ENCODE data around the gene EVA1C. TPM values are rescaled to one million over a fixed set of nuclear protein-coding genes. Genes with fewer than 3 reads are reported as not detected.

EVA1C gene
- polyA plus RNA-seq, 1 donor from 2014 or later, result 2.1 TPM

DNA sequence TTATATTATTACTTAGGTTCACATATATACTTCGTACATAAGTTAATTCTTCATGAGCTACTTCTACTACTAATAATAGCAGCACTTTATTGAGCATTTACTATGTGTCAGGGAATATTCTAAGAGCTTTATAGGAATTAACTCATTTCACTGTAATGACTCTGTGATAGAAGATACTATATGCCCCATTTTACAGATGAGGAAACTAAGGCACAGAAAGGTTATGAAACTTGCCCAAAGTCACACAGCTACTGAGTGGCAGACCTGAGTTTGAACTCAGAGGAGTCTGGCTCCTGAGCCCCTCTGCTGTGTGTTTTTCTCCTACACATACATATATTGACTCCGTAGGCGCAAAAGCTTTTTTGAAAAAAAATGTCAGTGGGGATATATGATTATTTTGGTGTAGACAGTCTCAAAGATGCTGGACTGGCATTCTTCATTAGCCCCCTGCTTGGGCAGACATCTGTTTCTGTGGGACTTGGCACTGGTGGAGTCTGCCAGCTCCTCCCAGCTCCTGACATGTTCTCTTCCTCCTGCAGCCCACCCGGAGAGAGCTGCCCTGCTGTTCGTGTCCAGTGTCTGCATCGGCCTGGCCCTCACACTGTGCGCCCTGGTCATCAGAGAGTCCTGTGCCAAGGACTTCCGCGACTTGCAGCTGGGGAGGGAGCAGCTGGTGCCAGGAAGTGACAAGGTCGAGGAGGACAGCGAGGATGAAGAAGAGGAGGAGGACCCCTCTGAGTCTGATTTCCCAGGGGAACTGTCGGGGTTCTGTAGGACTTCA is 102.0 kb downstream of the EVA1C start:
- Histone ChIP-seq H3K27me3 (ENCODE audit: insufficient read depth, low read depth, low read length) (no peaks in the 10 kb centered on the region), H3K79me2 (replicated peaks; ENCODE audit: insufficient read depth, low read length) (no peaks in the 10 kb centered on the region), H3F3A (ENCODE audit: insufficient read depth, low read length, poor library complexity, severe bottlenecking) (no peaks in the 10 kb centered on the region), H3K4me2 (ENCODE audit: low read length) (no peak overlapping the region), H3K36me3 (ENCODE audit: insufficient read depth, low read length) (no peaks in the 10 kb centered on the region), H4K20me1 (ENCODE audit: insufficient read depth) (no peaks in the 10 kb centered on the region), H3K9ac (ENCODE audit: low read length) (no peak overlapping the region), H3K27ac (ENCODE audit: low read length) (no peak overlapping the region), H3K4me3 (ENCODE audit: low read length) (no peak overlapping the region), H3K9me2 (ENCODE audit: insufficient read depth, low read length) (no peaks in the 10 kb centered on the region), H2AFZ (ENCODE audit: low read depth, low read length) (no peak overlapping the region), H3K9me3 (ENCODE audit: low read length) (no peaks in the 10 kb centered on the region)
- TF ChIP-seq EZH2 (IDR thresholded peaks at IDR 0.05; ENCODE audit: borderline replicate concordance, insufficient read depth, low read length, poor library complexity, severe bottlenecking) (no peak), MXI1 (conservative IDR thresholded peaks at IDR 0.05; ENCODE audit: poor library complexity, severe bottlenecking) (no peak), SMC3 (conservative IDR thresholded peaks at IDR 0.05; ENCODE audit: poor library complexity) (no peak), POLR2AphosphoS5 (IDR thresholded peaks at IDR 0.05) (no peak), EP300 (conservative IDR thresholded peaks at IDR 0.05; ENCODE audit: poor library complexity, severe bottlenecking) (no peak), TAF1 (IDR thresholded peaks at IDR 0.05; ENCODE audit: low read depth) (no peak)
- TF ChIP-seq, protein P1, sequence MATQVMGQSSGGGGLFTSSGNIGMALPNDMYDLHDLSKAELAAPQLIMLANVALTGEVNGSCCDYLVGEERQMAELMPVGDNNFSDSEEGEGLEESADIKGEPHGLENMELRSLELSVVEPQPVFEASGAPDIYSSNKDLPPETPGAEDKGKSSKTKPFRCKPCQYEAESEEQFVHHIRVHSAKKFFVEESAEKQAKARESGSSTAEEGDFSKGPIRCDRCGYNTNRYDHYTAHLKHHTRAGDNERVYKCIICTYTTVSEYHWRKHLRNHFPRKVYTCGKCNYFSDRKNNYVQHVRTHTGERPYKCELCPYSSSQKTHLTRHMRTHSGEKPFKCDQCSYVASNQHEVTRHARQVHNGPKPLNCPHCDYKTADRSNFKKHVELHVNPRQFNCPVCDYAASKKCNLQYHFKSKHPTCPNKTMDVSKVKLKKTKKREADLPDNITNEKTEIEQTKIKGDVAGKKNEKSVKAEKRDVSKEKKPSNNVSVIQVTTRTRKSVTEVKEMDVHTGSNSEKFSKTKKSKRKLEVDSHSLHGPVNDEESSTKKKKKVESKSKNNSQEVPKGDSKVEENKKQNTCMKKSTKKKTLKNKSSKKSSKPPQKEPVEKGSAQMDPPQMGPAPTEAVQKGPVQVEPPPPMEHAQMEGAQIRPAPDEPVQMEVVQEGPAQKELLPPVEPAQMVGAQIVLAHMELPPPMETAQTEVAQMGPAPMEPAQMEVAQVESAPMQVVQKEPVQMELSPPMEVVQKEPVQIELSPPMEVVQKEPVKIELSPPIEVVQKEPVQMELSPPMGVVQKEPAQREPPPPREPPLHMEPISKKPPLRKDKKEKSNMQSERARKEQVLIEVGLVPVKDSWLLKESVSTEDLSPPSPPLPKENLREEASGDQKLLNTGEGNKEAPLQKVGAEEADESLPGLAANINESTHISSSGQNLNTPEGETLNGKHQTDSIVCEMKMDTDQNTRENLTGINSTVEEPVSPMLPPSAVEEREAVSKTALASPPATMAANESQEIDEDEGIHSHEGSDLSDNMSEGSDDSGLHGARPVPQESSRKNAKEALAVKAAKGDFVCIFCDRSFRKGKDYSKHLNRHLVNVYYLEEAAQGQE (IDR thresholded peaks at IDR 0.05; ENCODE audit: borderline replicate concordance), result no peak
- TF ChIP-seq, protein P2, sequence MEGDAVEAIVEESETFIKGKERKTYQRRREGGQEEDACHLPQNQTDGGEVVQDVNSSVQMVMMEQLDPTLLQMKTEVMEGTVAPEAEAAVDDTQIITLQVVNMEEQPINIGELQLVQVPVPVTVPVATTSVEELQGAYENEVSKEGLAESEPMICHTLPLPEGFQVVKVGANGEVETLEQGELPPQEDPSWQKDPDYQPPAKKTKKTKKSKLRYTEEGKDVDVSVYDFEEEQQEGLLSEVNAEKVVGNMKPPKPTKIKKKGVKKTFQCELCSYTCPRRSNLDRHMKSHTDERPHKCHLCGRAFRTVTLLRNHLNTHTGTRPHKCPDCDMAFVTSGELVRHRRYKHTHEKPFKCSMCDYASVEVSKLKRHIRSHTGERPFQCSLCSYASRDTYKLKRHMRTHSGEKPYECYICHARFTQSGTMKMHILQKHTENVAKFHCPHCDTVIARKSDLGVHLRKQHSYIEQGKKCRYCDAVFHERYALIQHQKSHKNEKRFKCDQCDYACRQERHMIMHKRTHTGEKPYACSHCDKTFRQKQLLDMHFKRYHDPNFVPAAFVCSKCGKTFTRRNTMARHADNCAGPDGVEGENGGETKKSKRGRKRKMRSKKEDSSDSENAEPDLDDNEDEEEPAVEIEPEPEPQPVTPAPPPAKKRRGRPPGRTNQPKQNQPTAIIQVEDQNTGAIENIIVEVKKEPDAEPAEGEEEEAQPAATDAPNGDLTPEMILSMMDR (IDR thresholded peaks at IDR 0.05; ENCODE audit: poor library complexity, severe bottlenecking), result no peak

DNA sequence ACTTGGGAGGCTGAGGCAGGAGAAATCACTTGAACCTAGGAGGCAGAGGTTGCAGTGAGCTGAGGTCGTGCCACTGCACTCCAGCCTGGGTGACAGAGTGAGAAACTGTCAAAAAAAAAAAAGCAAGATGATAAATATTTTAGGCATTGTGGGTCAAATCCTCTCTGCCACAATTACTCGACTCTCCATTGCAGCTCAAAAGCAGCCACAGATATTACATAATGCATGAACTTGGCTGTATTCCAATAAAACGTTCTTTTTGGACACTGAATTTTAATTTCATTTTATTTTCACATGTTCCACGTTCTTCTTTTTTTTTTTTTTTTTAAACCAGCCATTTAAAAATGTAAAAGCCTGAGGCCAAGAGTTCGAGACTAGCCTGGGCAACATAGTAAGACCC is 103.4 kb downstream of the EVA1C start:
- H3K4me3 ChIP-seq (ENCODE audit: low read length), result no peak overlapping the region
- no peak overlapping the region for H3K4me2 ChIP-seq (ENCODE audit: low read length)
- no peaks in the 10 kb centered on the region for H3F3A ChIP-seq (ENCODE audit: insufficient read depth, low read length, poor library complexity, severe bottlenecking)
- TF ChIP-seq EP300 (conservative IDR thresholded peaks at IDR 0.05; ENCODE audit: poor library complexity, severe bottlenecking) (no peak), RAD21 (conservative IDR thresholded peaks at IDR 0.05) (no peak), MXI1 (conservative IDR thresholded peaks at IDR 0.05; ENCODE audit: poor library complexity, severe bottlenecking) (no peak), EZH2 (IDR thresholded peaks at IDR 0.05; ENCODE audit: borderline replicate concordance, insufficient read depth, low read length, poor library complexity, severe bottlenecking) (no peak), POLR2AphosphoS5 (IDR thresholded peaks at IDR 0.05) (no peak), TAF1 (IDR thresholded peaks at IDR 0.05; ENCODE audit: low read depth) (no peak), SMC3 (conservative IDR thresholded peaks at IDR 0.05; ENCODE audit: poor library complexity) (no peak)
- TF ChIP-seq, protein P2 (IDR thresholded peaks at IDR 0.05; ENCODE audit: poor library complexity, severe bottlenecking), result no peak
- TF ChIP-seq, protein P1 (IDR thresholded peaks at IDR 0.05; ENCODE audit: borderline replicate concordance), result no peak
- no peaks in the 10 kb centered on the region for H3K79me2 ChIP-seq (replicated peaks; ENCODE audit: insufficient read depth, low read length)
- no peak overlapping the region for H3K27ac ChIP-seq (ENCODE audit: low read length)
- H3K9me3 ChIP-seq (ENCODE audit: low read length), result no peaks in the 10 kb centered on the region
- no peaks in the 10 kb centered on the region for H3K27me3 ChIP-seq (ENCODE audit: insufficient read depth, low read depth, low read length)
- H3K36me3 ChIP-seq (ENCODE audit: insufficient read depth, low read length), result no peaks in the 10 kb centered on the region
- no peak overlapping the region for H2AFZ ChIP-seq (ENCODE audit: low read depth, low read length)
- no peaks in the 10 kb centered on the region for H4K20me1 ChIP-seq (ENCODE audit: insufficient read depth)
- no peaks in the 10 kb centered on the region for H3K9me2 ChIP-seq (ENCODE audit: insufficient read depth, low read length)
- H3K9ac ChIP-seq (ENCODE audit: low read length), result no peak overlapping the region
